ENCODE results near the gene NEK11. TPM values are rescaled to one million over a fixed set of nuclear protein-coding genes. Genes with fewer than 3 reads are reported as not detected.

Gene NEK11
- total and polyA plus RNA-seq, 9 of the 15 experiments (the other 6 are each of a cell fraction or from before 2014, with no cell fraction given) = 0.28 to 1.5 (median 0.87) TPM

DNA sequence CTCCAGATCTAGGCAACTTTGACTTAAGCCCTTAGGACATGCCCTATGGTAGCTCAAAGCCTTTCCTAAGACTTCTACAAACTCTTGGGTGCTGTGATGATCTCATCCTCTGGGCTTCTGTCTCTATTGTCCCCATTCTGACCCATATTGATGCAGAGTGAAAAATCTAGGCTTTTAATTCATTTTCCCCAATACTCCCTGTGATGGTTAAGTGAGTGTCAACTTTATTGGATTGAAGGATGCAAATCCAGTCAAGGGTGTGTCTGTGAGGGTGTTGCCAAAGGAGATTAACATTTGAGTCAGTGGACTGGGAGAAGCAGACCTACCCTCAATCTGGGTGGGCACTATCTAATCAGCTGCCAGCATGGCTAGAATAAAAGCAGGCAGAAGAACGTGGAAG is 257.6 kb downstream of the NEK11 start:
- H3K4me2 ChIP-seq (ENCODE audit: insufficient read depth, low read length) = no peak overlapping the region
- in situ Hi-C loops (cut with MboI) = no loop called here
- ChIA-PET CTCF (ENCODE audit: low intra/inter-chr PET ratio) (no interaction called here), POLR2A (no interaction called here)
- WGBS (ENCODE audit: insufficient coverage, low coverage, missing lambda C conversion rate) = 0% methylated on average over 1 of the region's 1 CpG
- no peaks in the 10 kb centered on the region for H3K36me3 ChIP-seq (ENCODE audit: control insufficient read depth, insufficient read depth, low read length)
- no peak for DNase-seq (ENCODE audit: extremely low read depth in 1 of 4, low spot score in 3 of 4)
- H3K27me3 ChIP-seq (ENCODE audit: control insufficient read depth in 2 of 2, insufficient read depth in 2 of 2, low read length in 2 of 2) = no peaks in the 10 kb centered on the region
- FAIRE-seq = no peak
- H3K9me3 ChIP-seq (replicated peaks; ENCODE audit: control insufficient read depth, insufficient read depth, low read depth, low read length) = no peaks in the 10 kb centered on the region
- TF ChIP-seq ZNF408 (CRISPR knock-in tag; IDR thresholded peaks at IDR 0.05; ENCODE audit: low read depth) (no peak), ZNF444 (CRISPR knock-in tag; IDR thresholded peaks at IDR 0.05) (no peak), ARHGAP35 (IDR thresholded peaks at IDR 0.05; ENCODE audit: partially characterized antibody) (no peak), BRD4 (IDR thresholded peaks at IDR 0.05) (no peak), ASH1L (IDR thresholded peaks at IDR 0.05; ENCODE audit: borderline replicate concordance, low read depth, partially characterized antibody) (no peak), MIER1 (IDR thresholded peaks at IDR 0.05; ENCODE audit: low read depth) (no peak), KDM5B (IDR thresholded peaks at IDR 0.05; ENCODE audit: insufficient replicate concordance, low read depth, low read length) (no peak), HDAC3 (IDR thresholded peaks at IDR 0.05; ENCODE audit: borderline replicate concordance, partially characterized antibody) (no peak), ZNF830 (CRISPR knock-in tag; IDR thresholded peaks at IDR 0.05) (no peak), SRSF7 (optimal IDR thresholded peaks at IDR 0.05; ENCODE audit: low read depth, low read length) (no peak), ADNP (tag; IDR thresholded peaks at IDR 0.05) (no peak)
- TF ChIP-seq, protein P1, sequence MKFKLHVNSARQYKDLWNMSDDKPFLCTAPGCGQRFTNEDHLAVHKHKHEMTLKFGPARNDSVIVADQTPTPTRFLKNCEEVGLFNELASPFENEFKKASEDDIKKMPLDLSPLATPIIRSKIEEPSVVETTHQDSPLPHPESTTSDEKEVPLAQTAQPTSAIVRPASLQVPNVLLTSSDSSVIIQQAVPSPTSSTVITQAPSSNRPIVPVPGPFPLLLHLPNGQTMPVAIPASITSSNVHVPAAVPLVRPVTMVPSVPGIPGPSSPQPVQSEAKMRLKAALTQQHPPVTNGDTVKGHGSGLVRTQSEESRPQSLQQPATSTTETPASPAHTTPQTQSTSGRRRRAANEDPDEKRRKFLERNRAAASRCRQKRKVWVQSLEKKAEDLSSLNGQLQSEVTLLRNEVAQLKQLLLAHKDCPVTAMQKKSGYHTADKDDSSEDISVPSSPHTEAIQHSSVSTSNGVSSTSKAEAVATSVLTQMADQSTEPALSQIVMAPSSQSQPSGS (CRISPR knock-in tag; IDR thresholded peaks at IDR 0.05) = no peak
- TF ChIP-seq, protein P2, sequence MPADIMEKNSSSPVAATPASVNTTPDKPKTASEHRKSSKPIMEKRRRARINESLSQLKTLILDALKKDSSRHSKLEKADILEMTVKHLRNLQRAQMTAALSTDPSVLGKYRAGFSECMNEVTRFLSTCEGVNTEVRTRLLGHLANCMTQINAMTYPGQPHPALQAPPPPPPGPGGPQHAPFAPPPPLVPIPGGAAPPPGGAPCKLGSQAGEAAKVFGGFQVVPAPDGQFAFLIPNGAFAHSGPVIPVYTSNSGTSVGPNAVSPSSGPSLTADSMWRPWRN (IDR thresholded peaks at IDR 0.05; ENCODE audit: low read depth) = no peak
- H3K9me1 ChIP-seq (ENCODE audit: control insufficient read depth, insufficient read depth, low read length) = no peaks in the 10 kb centered on the region
- no peak overlapping the region for H3K27ac ChIP-seq (ENCODE audit: extremely low read depth, low read depth, low read length)
- no peaks in the 10 kb centered on the region for H4K20me1 ChIP-seq (replicated peaks; ENCODE audit: control insufficient read depth, insufficient read depth, low read length)
- intact Hi-C loops (cut with micrococcal nuclease) = no loop called here
- no peak overlapping the region for H3K4me3 ChIP-seq
- H3K79me2 ChIP-seq (ENCODE audit: control insufficient read depth, insufficient read depth, low read length) = no peaks in the 10 kb centered on the region
- ATAC-seq = no peak
- no TSS peak for BruUV-seq (replicated peaks)
- H2AFZ ChIP-seq (ENCODE audit: low read depth, low read length) = no peak overlapping the region
- H3K9ac ChIP-seq (ENCODE audit: insufficient read depth in 1 of 2, low read depth in 2 of 2, low read length in 2 of 2) = no peak overlapping the region
- no peaks in the 10 kb centered on the region for H3K4me1 ChIP-seq (replicated peaks in 1 of 2; ENCODE audit: control insufficient read depth in 2 of 2, insufficient read depth in 2 of 2, low read length in 2 of 2)
